Gastrocnemius medialis (tissue), 4 donors: Measurements from ENCODE around the gene RDH11. TPM values are rescaled to one million over a fixed set of nuclear protein-coding genes. Genes with fewer than 3 reads are reported as not detected.
A peak's percentile ranks its signal among the peaks of the same experiment; 100 is the strongest.

Source experiments
- ATAC-seq, 2 donors: fragments of 150-250 bp; one replicate each; pipeline ENCODE4 v1.9.1; 2016
- DNase-seq, 2 donors: peaks; one replicate each; pipeline ENCODE4 v3.0.0-alpha.2; 2019
- H3K27ac ChIP-seq, 4 donors: fragments of 200-600 bp; sonication (generic); 1 replicate in 1 of 4; 2 replicates in 3 of 4; pipeline ENCODE4 v1.5.1; 2016 to 2018; ENCODE audit warnings: mild to moderate bottlenecking in 2 of 4, moderate library complexity in 1 of 4
- H3K27me3 ChIP-seq, 3 donors: fragments of 200-600 bp; sonication (generic) in 2 of 3; 1 replicate in 1 of 3; 2 replicates in 2 of 3; pipeline versions ENCODE4 v1.5.1 to v1.6.0; 2016 to 2019; ENCODE audit warnings: mild to moderate bottlenecking in 1 of 3, moderate library complexity in 1 of 3
- H3K36me3 ChIP-seq, 2 donors: fragments of 200-600 bp; sonication (generic) in 1 of 2; one replicate each; pipeline ENCODE4 v1.5.1; 2017 to 2018
- H3K4me1 ChIP-seq, 2 donors: fragments of 200-600 bp; sonication (generic) in 1 of 2; one replicate each; pipeline ENCODE4 v1.5.1; 2016 to 2017; ENCODE audit warnings: mild to moderate bottlenecking in 2 of 2
- H3K4me3 ChIP-seq, 4 donors: fragments of 200-600 bp; sonication (generic) in 3 of 4; 1 replicate in 1 of 4; 2 replicates in 3 of 4; pipeline ENCODE4 v1.5.1; 2016 to 2019; ENCODE audit warnings: mild to moderate bottlenecking in 2 of 4
- H3K9me3 ChIP-seq, 3 donors: fragments of 200-600 bp; sonication (generic) in 2 of 3; 1 replicate in 1 of 3; 2 replicates in 2 of 3; pipeline ENCODE4 v1.5.1; 2016 to 2019
- CTCF ChIP-seq, 5 experiments: fragments of 450-650 bp in 3 of 5; fragments of 200-600 bp in 2 of 5; sonication (generic) in 2 of 5; IDR thresholded peaks in 4 of 5; conservative IDR thresholded peaks in 1 of 5; 1 replicate in 4 of 5; 2 replicates in 1 of 5; pipeline ENCODE4 v1.5.1; 2016 to 2019; ENCODE audit warnings: antibody characterized with exemption in 5 of 5, mild to moderate bottlenecking in 3 of 5, moderate library complexity in 3 of 5
- POLR2A ChIP-seq, 2 donors: fragments of 450-650 bp; IDR thresholded peaks; one replicate each; pipeline ENCODE4 v1.6.1; 2017; ENCODE audit warnings: antibody characterized with exemption in 2 of 2, mild to moderate bottlenecking in 2 of 2, moderate library complexity in 2 of 2
- in situ Hi-C, 4 donors: fragments of 200-750 bp; cut with MboI; loops; one replicate each; pipeline versions ENCODE4 v1.15.0 to v1.8.0; 2017; ENCODE audit warnings: low sequenced_read_pairs in 4 of 4
- intact Hi-C: fragments of 100-400 bp; cut with DNase I; formaldehyde crosslinking; loops from one replicate; pipeline ENCODE4 v1.15.1; 2023; ENCODE audit warnings: low total_unique reads
- total RNA-seq, 4 donors: library from RNA; depleted of rRNA; stranded (reverse); fragments of >200 nt; gene quantifications; one replicate each; pipeline versions ENCODE4 v1.1.0 to v1.2.3, GENCODE V29; 2016

The RDH11 gene
- total RNA-seq, 4 donors from 2014 or later: 6.6 to 8.3 (median 7.5) TPM

GRCh38 chr14:67680941-67681340 is 14.6 kb downstream of the RDH11 start:
- H3K27me3 ChIP-seq: no peaks in the 10 kb centered on the region
- ATAC-seq (no peak), DNase-seq (no peak)
- H3K4me1 ChIP-seq: no peaks in the 10 kb centered on the region
- no peak for TF ChIP-seq CTCF (IDR thresholded peaks at IDR 0.05 in 4 of 5, conservative IDR thresholded peaks at IDR 0.05 in 1 of 5)
- no peak for TF ChIP-seq POLR2A (IDR thresholded peaks at IDR 0.05)
- intact Hi-C loops: no loop called here
- H3K36me3 ChIP-seq: peaks cover 0 to 10% of the 10 kb centered on the region in 2 donors
- no peak overlapping the region for H3K27ac ChIP-seq
- in situ Hi-C loops: no loop called here
- H3K4me3 ChIP-seq: no peak overlapping the region
- H3K9me3 ChIP-seq: no peaks in the 10 kb centered on the region

- Histone ChIP-seq H3K9me3 (no peaks in the 10 kb centered on the region), H3K27me3 (no peaks in the 10 kb centered on the region), H3K36me3 (peaks cover 0 to 2% of the 10 kb centered on the region in 2 donors), H3K4me1 (peaks cover 4% of the 10 kb centered on the region in 2 donors), H3K27ac (no peak overlapping the region), H3K4me3 (no peak overlapping the region)
- TF ChIP-seq CTCF (IDR thresholded peaks at IDR 0.05 in 4 of 5, conservative IDR thresholded peaks at IDR 0.05 in 1 of 5) (no peak), POLR2A (IDR thresholded peaks at IDR 0.05) (no peak)
- intact Hi-C loops: no loop called here
- no peak for DNase-seq
- in situ Hi-C loops: no loop called here
- ATAC-seq: no peak
Measured at GRCh38 chr14:67680121-67680602, 15.4 kb downstream of the RDH11 start.

- no peaks in the 10 kb centered on the region for H3K27me3 ChIP-seq
- no peak for TF ChIP-seq POLR2A (IDR thresholded peaks at IDR 0.05)
- TF ChIP-seq CTCF (IDR thresholded peaks at IDR 0.05 in 4 of 5, conservative IDR thresholded peaks at IDR 0.05 in 1 of 5): no peak
- DNase-seq (no peak), ATAC-seq (no peak)
- H3K9me3 ChIP-seq: no peaks in the 10 kb centered on the region
- no peaks in the 10 kb centered on the region for H3K36me3 ChIP-seq
- H3K27ac ChIP-seq: no peak overlapping the region
- H3K4me3 ChIP-seq: no peak overlapping the region
- intact Hi-C loops (loop anchor here (10.0 kb wide), 1 partner anchor 434 kb away; the partner anchor contains the start of gene PALS1), in situ Hi-C loops (loop anchor here in 1 of 4 donors (10.0 kb wide), 1 partner anchor 64 kb away; the partner anchor contains the start of gene ARG2)
- H3K4me1 ChIP-seq: peaks cover 5% of the 10 kb centered on the region in 2 donors
Measured at GRCh38 chr14:67679006-67679405, 16.6 kb downstream of the RDH11 start.

- Histone ChIP-seq H3K4me1 (peaks cover 34 to 38% of the 10 kb centered on the region in 2 donors), H3K27ac (peak overlapping the region; percentile 92 to 99 (median 96)), H3K27me3 (no peaks in the 10 kb centered on the region), H3K4me3 (peak overlapping the region; percentile 90 to 99 (median 92)), H3K9me3 (no peaks in the 10 kb centered on the region), H3K36me3 (no peaks in the 10 kb centered on the region)
- in situ Hi-C loops: loop anchor here in 1 of 4 donors (10.0 kb wide), 1 partner anchor 60 kb away; the partner anchor contains the start of gene ARG2
- TF ChIP-seq CTCF (IDR thresholded peaks at IDR 0.05 in 4 of 5, conservative IDR thresholded peaks at IDR 0.05 in 1 of 5) (no peak), POLR2A (IDR thresholded peaks at IDR 0.05) (no peak)
- ATAC-seq: no peak
- intact Hi-C loops: loop anchor here (2.0 to 10.0 kb wide), 3 partner anchors 20 to 430 kb away; partner anchors contain the start of genes ARG2, PALS1 and RDH11
- DNase-seq: no peak
Measured at GRCh38 chr14:67675219-67675582, 20.4 kb downstream of the RDH11 start.
